AG09309 (cell line): Measurements from ENCODE around the gene SEMA5A.

ENCODE experiments used
- DNase-seq: peaks from one replicate; pipeline ENCODE4 v3.0.0-alpha.2; 2010; ENCODE audit warnings: low read depth
- H3K4me3 ChIP-seq: 2 replicates; pipeline ENCODE4 v1.5.1; 2011; ENCODE audit warnings: mild to moderate bottlenecking, low read depth, low read length, moderate library complexity; ENCODE audit not compliant: control insufficient read depth
- TF ChIP-seq, protein P1 (sequence below): IDR thresholded peaks from 2 replicates; pipeline ENCODE4 v1.5.1; 2011; ENCODE audit warnings: mild to moderate bottlenecking, low read depth, low read length, inconsistent platforms; ENCODE audit not compliant: insufficient read depth, control insufficient read depth; ENCODE audit errors: missing control alignments

SEMA5A gene

DNA sequence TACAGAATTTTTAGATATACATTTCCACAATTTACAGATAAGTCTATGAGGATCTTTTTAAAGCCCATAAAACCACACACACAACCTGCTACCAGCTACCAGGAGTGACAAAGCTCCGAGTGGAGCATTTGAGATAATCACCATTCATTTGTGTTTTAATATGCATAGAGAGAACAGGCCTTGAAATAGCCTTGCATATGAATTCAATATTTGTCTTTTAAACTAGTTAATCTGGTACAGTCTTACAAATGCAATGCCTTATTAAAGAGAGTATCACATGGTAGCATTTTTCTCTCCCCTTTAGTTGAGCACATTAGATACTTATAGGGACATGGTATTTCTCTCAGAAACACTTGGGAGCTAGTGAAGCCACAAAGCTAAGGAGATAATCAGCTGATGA is 49.1 kb downstream of the SEMA5A start:
- TF ChIP-seq, protein P1, sequence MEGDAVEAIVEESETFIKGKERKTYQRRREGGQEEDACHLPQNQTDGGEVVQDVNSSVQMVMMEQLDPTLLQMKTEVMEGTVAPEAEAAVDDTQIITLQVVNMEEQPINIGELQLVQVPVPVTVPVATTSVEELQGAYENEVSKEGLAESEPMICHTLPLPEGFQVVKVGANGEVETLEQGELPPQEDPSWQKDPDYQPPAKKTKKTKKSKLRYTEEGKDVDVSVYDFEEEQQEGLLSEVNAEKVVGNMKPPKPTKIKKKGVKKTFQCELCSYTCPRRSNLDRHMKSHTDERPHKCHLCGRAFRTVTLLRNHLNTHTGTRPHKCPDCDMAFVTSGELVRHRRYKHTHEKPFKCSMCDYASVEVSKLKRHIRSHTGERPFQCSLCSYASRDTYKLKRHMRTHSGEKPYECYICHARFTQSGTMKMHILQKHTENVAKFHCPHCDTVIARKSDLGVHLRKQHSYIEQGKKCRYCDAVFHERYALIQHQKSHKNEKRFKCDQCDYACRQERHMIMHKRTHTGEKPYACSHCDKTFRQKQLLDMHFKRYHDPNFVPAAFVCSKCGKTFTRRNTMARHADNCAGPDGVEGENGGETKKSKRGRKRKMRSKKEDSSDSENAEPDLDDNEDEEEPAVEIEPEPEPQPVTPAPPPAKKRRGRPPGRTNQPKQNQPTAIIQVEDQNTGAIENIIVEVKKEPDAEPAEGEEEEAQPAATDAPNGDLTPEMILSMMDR, result no peak
- DNase-seq, result no peak

DNA sequence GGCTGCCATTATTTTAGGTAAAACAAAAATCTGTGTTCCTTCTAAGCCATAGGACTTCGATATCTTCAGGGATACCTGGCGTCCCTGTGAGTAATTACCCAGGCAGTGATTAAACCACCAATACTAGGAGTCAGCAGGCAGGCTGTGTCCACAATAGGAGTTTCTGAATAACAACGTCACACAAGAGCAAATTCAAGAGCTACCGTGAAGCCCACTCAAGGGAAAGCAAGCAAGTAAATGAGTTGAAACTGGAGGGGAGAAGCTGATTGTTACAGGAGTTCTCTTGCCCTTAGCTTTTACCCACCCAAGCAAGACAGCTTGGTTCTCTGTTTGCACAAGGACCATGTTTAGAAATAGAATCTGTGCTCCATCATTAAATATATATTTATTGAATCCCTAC is 50.8 kb downstream of the SEMA5A start:
- no peak for DNase-seq
- no peak overlapping the region for H3K4me3 ChIP-seq
- TF ChIP-seq, protein P1, result no peak

More for the DNA sequence above, 49.1 kb downstream of the SEMA5A start:
- H3K4me3 ChIP-seq, result no peak overlapping the region

DNA sequence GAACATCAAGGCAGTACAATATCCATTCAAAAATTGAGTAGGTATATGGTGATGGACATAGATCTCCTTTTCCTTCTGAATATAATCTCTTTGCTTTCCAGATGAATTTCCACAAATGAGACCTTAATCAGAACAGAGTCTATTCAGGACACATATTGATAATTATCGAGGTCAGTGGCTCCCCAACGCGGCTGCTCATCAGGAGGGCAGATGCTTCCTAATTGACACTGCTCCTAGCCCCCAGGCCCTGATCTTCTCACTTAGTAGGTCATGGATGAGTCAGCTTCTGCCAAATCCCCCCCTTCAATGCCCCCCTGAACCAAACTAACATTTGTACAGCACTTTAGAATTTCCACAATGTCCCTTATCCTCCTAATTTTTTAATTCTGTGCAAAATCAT is 51.6 kb downstream of the SEMA5A start:
- DNase-seq, result no peak
- TF ChIP-seq, protein P1, result no peak
- H3K4me3 ChIP-seq, result no peak overlapping the region

DNA sequence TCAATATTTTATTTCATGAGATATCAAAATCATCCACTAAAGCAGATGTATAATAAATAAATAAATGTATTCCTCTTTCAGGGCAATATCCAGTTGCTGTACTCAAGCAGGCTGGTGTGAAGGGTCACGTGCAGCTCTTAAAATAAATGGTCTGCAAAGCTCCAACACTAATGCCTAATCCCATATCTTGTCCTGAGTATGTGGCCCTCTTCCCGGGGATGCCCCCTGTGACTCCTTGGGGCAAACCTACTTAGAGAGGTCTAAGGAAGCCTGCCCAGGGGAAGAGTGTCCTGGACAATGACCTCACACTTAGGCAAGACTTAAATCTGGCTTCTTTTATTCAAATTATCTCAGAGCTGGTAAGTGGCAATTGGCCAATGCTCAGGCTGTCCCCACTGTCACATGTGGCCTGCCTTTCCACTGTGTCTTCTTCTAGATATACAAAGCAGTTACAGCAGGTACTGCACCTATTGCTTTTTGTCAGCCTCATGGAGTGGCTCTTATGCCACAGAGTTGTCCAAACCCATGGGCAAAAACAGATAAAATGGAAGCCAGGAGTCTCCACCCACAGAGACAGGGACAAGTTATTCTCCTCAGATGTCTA is 55.3 kb downstream of the SEMA5A start:
- TF ChIP-seq, protein P1, result no peak
- H3K4me3 ChIP-seq, result no peak overlapping the region
- DNase-seq, result no peak

DNA sequence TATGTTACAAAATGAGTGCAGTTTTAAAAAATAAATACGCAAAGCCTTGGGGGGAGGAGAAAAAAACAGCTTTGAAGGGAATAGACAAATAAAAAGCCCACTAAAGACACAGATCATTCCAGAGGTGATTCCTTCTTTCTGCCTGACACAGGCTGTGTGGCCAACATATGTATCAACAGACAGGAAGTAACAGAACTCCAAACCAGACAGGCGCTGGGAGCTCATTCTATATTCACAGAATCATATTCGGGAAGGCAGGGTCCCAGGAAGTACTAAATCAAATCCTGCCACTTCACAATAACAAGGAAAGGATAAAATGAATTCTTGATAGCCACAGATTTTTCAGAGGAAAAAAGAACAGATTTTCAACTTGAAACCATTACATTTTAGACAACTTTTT is 62.1 kb downstream of the SEMA5A start:
- H3K4me3 ChIP-seq, result no peak overlapping the region
- DNase-seq, result no peak
- TF ChIP-seq, protein P1, result no peak

DNA sequence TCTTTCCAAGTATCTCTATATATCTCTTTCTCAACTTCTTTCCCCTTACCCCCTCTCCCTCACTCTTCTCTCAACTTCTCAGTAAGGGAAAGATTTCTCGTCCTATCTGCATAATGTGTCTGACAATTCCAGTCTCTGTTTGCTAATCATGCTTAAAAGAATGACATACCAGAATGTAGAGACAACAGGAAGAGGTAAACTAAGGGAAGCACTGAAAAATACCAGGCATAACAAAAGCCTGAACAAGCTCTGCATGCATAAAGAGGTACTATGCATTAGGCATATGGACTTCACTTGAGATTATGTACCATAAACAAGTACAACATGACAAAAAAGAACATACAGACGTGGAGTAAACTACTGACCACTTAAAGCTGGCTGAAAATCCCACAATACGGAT is 62.6 kb downstream of the SEMA5A start:
- no peak for DNase-seq
- TF ChIP-seq, protein P1, result no peak
- H3K4me3 ChIP-seq, result no peak overlapping the region

DNA sequence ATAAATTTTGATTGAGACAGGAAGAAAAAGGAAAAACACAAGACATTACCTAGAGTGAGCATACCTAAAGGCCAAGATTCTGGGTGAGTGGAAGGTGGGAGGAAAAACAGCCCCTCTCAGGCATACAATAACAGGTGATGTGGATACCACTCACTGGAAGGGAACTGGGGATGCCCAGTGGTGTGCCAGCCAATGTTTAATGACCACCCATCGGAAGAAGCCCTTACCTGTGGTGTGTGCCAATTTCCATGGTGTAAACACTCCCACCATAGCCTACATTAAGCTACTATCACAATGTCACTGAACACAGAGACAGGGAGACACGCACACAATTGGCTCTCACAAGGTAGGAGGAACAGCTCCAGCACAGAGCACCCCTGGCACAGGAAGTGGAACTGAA is 63.5 kb downstream of the SEMA5A start:
- no peak for DNase-seq
- TF ChIP-seq, protein P1, result no peak
- H3K4me3 ChIP-seq, result no peak overlapping the region
